ENCODE measurements around the gene SARS2.
"Not testable (repeated sequence)": the region's sequence is repeated elsewhere in the genome, so short reads cannot be mapped to it uniquely, and the experiment has no call there.

The SARS2 gene

DNA sequence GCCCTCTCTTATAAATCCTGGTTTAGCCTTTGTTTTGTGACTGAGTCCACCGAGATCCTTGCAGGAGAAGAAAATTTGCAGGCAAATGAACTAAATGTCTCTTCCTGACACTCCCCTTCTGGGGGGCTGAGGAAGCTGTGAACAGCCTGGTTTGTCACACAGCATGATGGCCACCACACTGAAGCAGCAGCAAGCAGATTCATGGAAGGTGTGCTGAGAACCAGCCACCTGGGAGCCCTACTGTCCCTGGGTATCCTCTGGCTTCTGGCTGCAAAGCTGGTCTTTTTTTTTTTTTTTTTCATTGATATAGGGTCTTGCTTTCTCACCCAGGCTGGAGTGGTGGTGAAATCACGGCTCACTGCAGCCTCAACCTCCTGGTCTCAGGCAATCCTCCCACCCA, 11.4 kb upstream of the SARS2 start:
- Histone ChIP-seq H3K79me2 (ENCODE audit: control insufficient read depth, low read length) (no peaks in the 10 kb centered on the region), H3K36me3 (ENCODE audit: control insufficient read depth, low read length) (no peaks in the 10 kb centered on the region), H3K27ac (ENCODE audit: low read depth, low read length) (no peak overlapping the region), H3K4me1 (ENCODE audit: control insufficient read depth, low read length) (no peaks in the 10 kb centered on the region), H3K27me3 (ENCODE audit: control insufficient read depth, low read length) (no peaks in the 10 kb centered on the region; the same call in 1 of the 2 replicates), H3F3A (ENCODE audit: control insufficient read depth, insufficient read depth) (no peaks in the 10 kb centered on the region; the same call in 1 of the 2 replicates), H3K4me2 (ENCODE audit: low read length) (no peak overlapping the region), H4K20me1 (ENCODE audit: control insufficient read depth, insufficient read depth, low read depth, low read length) (no peaks in the 10 kb centered on the region), H3K9me3 (ENCODE audit: control insufficient read depth, insufficient read depth, low read length) (no peaks in the 10 kb centered on the region), H3K4me3 (ENCODE audit: low read length) (no peak overlapping the region), H3K9me2 (replicated peaks; ENCODE audit: control insufficient read depth, low read length) (no peaks in the 10 kb centered on the region)
- TF ChIP-seq, protein P1, sequence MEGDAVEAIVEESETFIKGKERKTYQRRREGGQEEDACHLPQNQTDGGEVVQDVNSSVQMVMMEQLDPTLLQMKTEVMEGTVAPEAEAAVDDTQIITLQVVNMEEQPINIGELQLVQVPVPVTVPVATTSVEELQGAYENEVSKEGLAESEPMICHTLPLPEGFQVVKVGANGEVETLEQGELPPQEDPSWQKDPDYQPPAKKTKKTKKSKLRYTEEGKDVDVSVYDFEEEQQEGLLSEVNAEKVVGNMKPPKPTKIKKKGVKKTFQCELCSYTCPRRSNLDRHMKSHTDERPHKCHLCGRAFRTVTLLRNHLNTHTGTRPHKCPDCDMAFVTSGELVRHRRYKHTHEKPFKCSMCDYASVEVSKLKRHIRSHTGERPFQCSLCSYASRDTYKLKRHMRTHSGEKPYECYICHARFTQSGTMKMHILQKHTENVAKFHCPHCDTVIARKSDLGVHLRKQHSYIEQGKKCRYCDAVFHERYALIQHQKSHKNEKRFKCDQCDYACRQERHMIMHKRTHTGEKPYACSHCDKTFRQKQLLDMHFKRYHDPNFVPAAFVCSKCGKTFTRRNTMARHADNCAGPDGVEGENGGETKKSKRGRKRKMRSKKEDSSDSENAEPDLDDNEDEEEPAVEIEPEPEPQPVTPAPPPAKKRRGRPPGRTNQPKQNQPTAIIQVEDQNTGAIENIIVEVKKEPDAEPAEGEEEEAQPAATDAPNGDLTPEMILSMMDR (IDR thresholded peaks at IDR 0.05; ENCODE audit: low read depth, low read length, poor library complexity, severe bottlenecking) = no peak
- TF ChIP-seq EZH2phosphoT487 (IDR thresholded peaks at IDR 0.05; ENCODE audit: borderline replicate concordance, low read length) = no peak

DNA sequence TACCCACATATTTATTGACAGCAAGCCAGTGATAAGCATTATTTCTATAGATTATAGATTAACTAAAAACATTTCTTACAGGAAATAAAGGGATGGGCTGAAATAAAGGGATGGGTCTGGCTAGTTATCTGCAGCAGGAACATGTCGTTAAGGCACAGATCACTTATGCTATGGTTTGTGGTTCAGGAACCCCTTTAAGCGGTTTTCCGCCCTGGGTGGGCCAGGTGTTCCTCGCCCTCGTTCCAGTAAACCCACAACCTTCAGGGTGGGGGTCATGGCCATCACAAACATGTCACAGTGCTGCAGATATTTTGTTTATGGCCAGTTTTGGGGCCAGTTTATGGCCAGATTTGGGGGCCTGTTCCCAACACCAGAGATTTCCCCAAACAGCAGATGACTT, 10.9 kb upstream of the SARS2 start:
- not testable (repeated sequence) for H3K36me3 ChIP-seq (ENCODE audit: control insufficient read depth, low read length); H3K4me1 ChIP-seq (ENCODE audit: control insufficient read depth, low read length); H3K79me2 ChIP-seq (ENCODE audit: control insufficient read depth, low read length); H3K9me2 ChIP-seq (replicated peaks; ENCODE audit: control insufficient read depth, low read length); H3K4me3 ChIP-seq (ENCODE audit: low read length); H3K9me3 ChIP-seq (ENCODE audit: control insufficient read depth, insufficient read depth, low read length); H3K4me2 ChIP-seq (ENCODE audit: low read length); H3K27me3 ChIP-seq (ENCODE audit: control insufficient read depth, low read length); H3F3A ChIP-seq (ENCODE audit: control insufficient read depth, insufficient read depth); H3K27ac ChIP-seq (ENCODE audit: low read depth, low read length); H4K20me1 ChIP-seq (ENCODE audit: control insufficient read depth, insufficient read depth, low read depth, low read length)

DNA sequence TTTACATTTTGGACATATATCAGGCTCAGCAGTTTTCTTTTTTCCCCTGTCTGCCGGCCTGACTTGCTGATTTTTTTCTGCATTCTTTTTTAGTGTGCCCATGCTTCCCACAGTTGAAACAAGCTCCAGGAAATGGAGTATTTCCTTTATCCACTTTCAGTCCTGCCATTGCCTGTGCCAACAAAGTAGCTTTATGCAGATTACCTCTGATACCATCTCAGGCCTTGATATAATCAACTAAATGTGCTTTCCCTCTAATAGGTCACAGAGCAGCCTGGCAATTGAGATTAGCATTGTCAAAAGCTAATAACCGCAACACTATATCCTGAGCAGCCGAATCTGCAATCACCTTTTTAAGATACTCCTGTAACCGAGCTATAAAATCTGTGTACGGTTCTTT, 9.4 kb upstream of the SARS2 start:
- Histone ChIP-seq H3K9me3 (ENCODE audit: control insufficient read depth, insufficient read depth, low read length) (no peaks in the 10 kb centered on the region), H3K9me2 (replicated peaks; ENCODE audit: control insufficient read depth, low read length) (no peaks in the 10 kb centered on the region), H3K36me3 (ENCODE audit: control insufficient read depth, low read length) (peaks cover under 1% of the 10 kb centered on the region; the same call in 1 of the 2 replicates), H3K4me3 (ENCODE audit: low read length) (no peak overlapping the region), H3K79me2 (ENCODE audit: control insufficient read depth, low read length) (no peaks in the 10 kb centered on the region), H3K4me1 (ENCODE audit: control insufficient read depth, low read length) (no peaks in the 10 kb centered on the region), H3F3A (ENCODE audit: control insufficient read depth, insufficient read depth) (no peaks in the 10 kb centered on the region), H3K27ac (ENCODE audit: low read depth, low read length) (no peak overlapping the region), H4K20me1 (ENCODE audit: control insufficient read depth, insufficient read depth, low read depth, low read length) (no peaks in the 10 kb centered on the region), H3K4me2 (ENCODE audit: low read length) (no peak overlapping the region), H3K27me3 (ENCODE audit: control insufficient read depth, low read length) (no peaks in the 10 kb centered on the region)
- no peak for TF ChIP-seq EZH2phosphoT487 (IDR thresholded peaks at IDR 0.05; ENCODE audit: borderline replicate concordance, low read length)
- TF ChIP-seq, protein P1 (IDR thresholded peaks at IDR 0.05; ENCODE audit: low read depth, low read length, poor library complexity, severe bottlenecking) = no peak

DNA sequence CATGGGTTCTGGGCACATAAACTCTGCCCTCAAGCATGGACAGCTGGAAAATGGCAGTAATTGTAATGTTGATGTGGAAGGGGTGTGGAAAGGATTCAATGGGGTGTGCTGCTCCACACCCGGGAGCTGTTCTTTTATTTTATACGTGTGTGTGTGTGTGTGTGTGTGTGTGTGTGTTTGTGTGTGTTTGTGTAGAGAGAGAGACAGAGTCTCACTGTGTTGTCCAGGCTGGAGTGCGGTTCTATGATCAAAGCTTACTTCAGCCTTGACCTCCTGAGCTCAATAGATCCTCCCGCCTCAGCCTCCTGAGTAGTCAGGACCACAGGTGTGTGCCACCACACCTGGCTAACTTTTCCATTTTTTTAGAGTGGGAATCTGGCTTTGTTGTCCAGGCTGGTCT, 3.0 kb upstream of the SARS2 start:
- H3F3A ChIP-seq (ENCODE audit: control insufficient read depth, insufficient read depth) = no peaks in the 10 kb centered on the region
- no peak overlapping the region for H3K4me2 ChIP-seq (ENCODE audit: low read length)
- peaks cover 35% of the 10 kb centered on the region for H3K36me3 ChIP-seq (ENCODE audit: control insufficient read depth, low read length)
- no peaks in the 10 kb centered on the region for H4K20me1 ChIP-seq (ENCODE audit: control insufficient read depth, insufficient read depth, low read depth, low read length)
- H3K9me2 ChIP-seq (replicated peaks; ENCODE audit: control insufficient read depth, low read length) = no peaks in the 10 kb centered on the region
- peaks cover 25% of the 10 kb centered on the region for H3K4me1 ChIP-seq (ENCODE audit: control insufficient read depth, low read length)
- H3K27ac ChIP-seq (ENCODE audit: low read depth, low read length) = no peak overlapping the region
- no peak overlapping the region for H3K4me3 ChIP-seq (ENCODE audit: low read length)
- no peaks in the 10 kb centered on the region for H3K9me3 ChIP-seq (ENCODE audit: control insufficient read depth, insufficient read depth, low read length)
- H3K79me2 ChIP-seq (ENCODE audit: control insufficient read depth, low read length) = peaks cover 47% of the 10 kb centered on the region
- TF ChIP-seq, protein P1 (IDR thresholded peaks at IDR 0.05; ENCODE audit: low read depth, low read length, poor library complexity, severe bottlenecking) = no peak
- no peak for TF ChIP-seq EZH2phosphoT487 (IDR thresholded peaks at IDR 0.05; ENCODE audit: borderline replicate concordance, low read length)
- H3K27me3 ChIP-seq (ENCODE audit: control insufficient read depth, low read length) = no peaks in the 10 kb centered on the region
